C4-2B (cell line): ENCODE measurements around the gene SLC43A3.

Experiments used
- H3K27ac ChIP-seq: fragments of 450-650 bp; 2 replicates; pipeline ENCODE4 v1.5.1; 2017
- CTCF ChIP-seq: fragments of 450-650 bp; conservative IDR thresholded peaks from 2 replicates; pipeline ENCODE4 v1.5.1; 2017; ENCODE audit warnings: mild to moderate bottlenecking
- ZFX ChIP-seq: fragments of 450-650 bp; IDR thresholded peaks from 2 replicates; pipeline ENCODE4 v1.6.1; 2017

Gene SLC43A3

GRCh38 chr11:57394203-57394965 lies 32.5 kb downstream of the SLC43A3 start:
- TF ChIP-seq ZFX (no peak), CTCF (no peak)
- no peak overlapping the region for H3K27ac ChIP-seq

GRCh38 chr11:57392763-57393105 lies 34.2 kb downstream of the SLC43A3 start:
- TF ChIP-seq CTCF: no peak
- TF ChIP-seq ZFX: no peak
- no peak overlapping the region for H3K27ac ChIP-seq

- H3K27ac ChIP-seq: no peak overlapping the region
- TF ChIP-seq ZFX (no peak), CTCF (no peak)
Measured at GRCh38 chr11:57392066-57392762, 34.7 kb downstream of the SLC43A3 start.

DNA sequence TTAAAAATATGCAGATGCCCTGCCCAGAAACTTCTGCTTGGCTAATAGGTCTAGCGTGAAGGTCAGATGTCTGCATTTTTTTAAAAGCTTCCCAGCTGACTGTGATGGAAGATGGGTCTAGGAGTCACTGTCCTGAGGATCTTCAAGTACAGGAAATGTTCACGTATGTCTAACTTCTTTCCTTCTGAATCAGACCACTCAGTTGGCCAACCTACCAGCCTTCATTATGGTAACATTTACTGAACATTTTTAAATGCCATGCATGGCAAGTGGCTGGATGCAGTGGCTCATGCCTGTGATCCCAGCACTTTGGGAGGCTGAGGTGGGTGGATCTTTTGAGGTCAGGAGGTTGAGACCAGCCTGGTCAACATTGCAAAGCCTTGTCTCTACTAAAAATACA lies 35.4 kb downstream of the SLC43A3 start:
- TF ChIP-seq ZFX (no peak), CTCF (no peak)
- H3K27ac ChIP-seq: no peak overlapping the region

- H3K27ac ChIP-seq: no peak overlapping the region
- TF ChIP-seq CTCF (no peak), ZFX (no peak)
Measured at GRCh38 chr11:57391111-57391510, 35.8 kb downstream of the SLC43A3 start.

DNA sequence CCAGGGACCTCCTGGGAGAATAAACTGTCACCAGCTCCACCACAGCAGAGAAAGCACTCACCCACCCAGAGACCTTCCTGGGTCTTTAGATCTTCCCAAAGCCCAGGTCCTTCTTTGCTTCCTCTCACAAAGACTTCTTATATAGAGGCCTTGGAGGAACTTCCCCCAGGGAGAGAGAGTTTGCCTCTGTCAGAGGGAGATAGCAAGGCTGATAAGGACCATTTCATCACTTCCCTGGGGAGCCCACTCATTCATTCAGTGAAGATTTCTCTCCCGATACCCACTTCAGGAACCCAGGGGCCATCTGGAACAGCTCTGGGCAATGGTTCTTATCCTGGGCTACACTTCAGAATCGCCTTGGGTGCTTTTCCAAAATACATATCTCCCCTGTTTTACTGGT lies 36.4 kb downstream of the SLC43A3 start, which contains the start of gene PRG2:
PRG2 (minus strand) TSS at position 116 of the 400 bp plus-strand sequence. CDS start 706 bp downstream, outside the sequence.
- H3K27ac ChIP-seq: no peak within 1 kb of the TSS
- TF ChIP-seq CTCF (no peak), ZFX (no peak)

DNA sequence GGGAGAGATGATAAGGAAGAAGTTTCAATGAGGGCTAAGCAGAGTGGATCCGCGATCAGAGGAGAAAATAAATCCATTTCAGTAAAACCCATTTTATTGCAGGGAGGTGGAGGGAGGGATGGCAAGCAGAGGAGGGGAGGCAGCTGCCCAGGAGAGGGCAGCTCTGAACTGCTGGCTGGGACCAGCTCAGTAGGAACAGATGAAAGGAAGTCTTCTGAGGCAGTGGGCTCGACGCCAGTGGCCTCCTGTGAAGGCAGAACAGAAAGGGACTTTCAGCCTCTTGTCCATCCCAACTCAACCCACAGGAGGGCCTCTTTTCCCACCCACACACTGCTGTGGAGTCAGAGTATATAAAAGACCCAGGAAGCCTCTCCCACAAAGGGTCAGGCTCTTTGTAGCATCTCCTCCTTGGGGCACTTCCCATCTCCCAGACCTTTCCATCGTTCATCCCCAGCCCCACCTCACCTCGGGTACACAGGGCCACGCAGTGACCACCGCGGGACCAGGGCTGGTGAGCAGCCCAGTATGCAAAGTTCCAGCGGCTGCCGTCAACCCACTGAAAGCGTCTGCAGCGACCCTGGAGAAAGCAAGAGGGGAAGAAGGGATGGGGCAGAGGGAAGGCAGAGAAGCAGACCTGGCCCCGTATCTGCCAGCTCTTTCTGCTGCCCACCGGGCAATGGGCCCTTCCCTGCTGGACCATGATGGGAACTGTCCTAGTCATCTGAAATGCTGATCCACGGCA lies 39.5 kb downstream of the SLC43A3 start:
- no peak for TF ChIP-seq ZFX
- TF ChIP-seq CTCF: no peak
- no peak overlapping the region for H3K27ac ChIP-seq
